Muscle of leg (tissue), 11 donors: ENCODE measurements around the gene PBX4. TPM values are rescaled to one million over a fixed set of nuclear protein-coding genes. Genes with fewer than 3 reads are reported as not detected.
"Not testable (repeated sequence)": the region's sequence is repeated elsewhere in the genome, so short reads cannot be mapped to it uniquely, and the experiment has no call there.

Experiments
- DNase-seq: peaks from one replicate; pipeline ENCODE4 v3.0.0; 2013
- H3K27ac ChIP-seq: one replicate; pipeline ENCODE4 v1.5.1; 2013; ENCODE audit warnings: mild to moderate bottlenecking, low read length, control low read depth
- H3K27me3 ChIP-seq: one replicate; pipeline ENCODE4 v1.6.1; 2013; ENCODE audit warnings: low read length; ENCODE audit not compliant: control insufficient read depth, insufficient read depth
- H3K36me3 ChIP-seq: one replicate; pipeline ENCODE4 v1.6.1; 2013; ENCODE audit warnings: low read length; ENCODE audit not compliant: control insufficient read depth, insufficient read depth
- H3K4me1 ChIP-seq: one replicate; pipeline ENCODE4 v1.6.1; 2013; ENCODE audit warnings: low read length; ENCODE audit not compliant: control insufficient read depth, insufficient read depth
- H3K4me3 ChIP-seq: one replicate; pipeline ENCODE4 v1.5.1; 2013; ENCODE audit warnings: low read length, control low read depth
- H3K9me3 ChIP-seq: replicated peaks from 2 replicates; pipeline ENCODE4 v1.6.1; 2013; ENCODE audit warnings: low read depth, low read length; ENCODE audit not compliant: control insufficient read depth
- WGBS: methylation state at CpG from one replicate; pipeline ENCODE4 v1.1.5; 2013; ENCODE audit warnings: missing lambda C conversion rate; ENCODE audit not compliant: insufficient coverage; 5-methylcytosine and 5-hydroxymethylcytosine counted together
- polyA plus RNA-seq, 8 donors: library from polyadenylated mRNA; unstranded; fragments of 120-200 nt; gene quantifications; one replicate each; pipeline versions ENCODE4 v1.2.1 to v1.2.3, GENCODE V29; 2013; ENCODE audit warnings: inconsistent platforms in 1 of 8, low replicate concordance in 1 of 8; ENCODE audit not compliant: insufficient read length in 8 of 8, insufficient read depth in 1 of 8
- total RNA-seq: library from RNA; stranded (reverse); fragments of 120-200 nt; gene quantifications from one replicate; pipeline ENCODE4 v1.2.4, GENCODE V29; 2013

The PBX4 gene
- total and polyA plus RNA-seq, 9 donors: 1.5 to 3.1 (median 1.9) TPM

- H3K9me3 ChIP-seq, H3K4me3 ChIP-seq, H3K36me3 ChIP-seq, H3K27me3 ChIP-seq, DNase-seq, H3K4me1 ChIP-seq, H3K27ac ChIP-seq: not testable (repeated sequence)
- WGBS: 95% methylated on average over 6 of the region's 8 CpGs
These were observed 11.8 kb downstream of the PBX4 start for GRCh38 chr19:19606686-19607085.

GRCh38 chr19:19606021-19606420 lies 12.5 kb downstream of the PBX4 start:
- H3K4me1 ChIP-seq: peaks cover 5% of the 10 kb centered on the region
- H3K9me3 ChIP-seq: no peaks in the 10 kb centered on the region
- no peak overlapping the region for H3K4me3 ChIP-seq
- no peak for DNase-seq
- no peaks in the 10 kb centered on the region for H3K36me3 ChIP-seq
- no peaks in the 10 kb centered on the region for H3K27me3 ChIP-seq
- H3K27ac ChIP-seq: peak overlapping the region; percentile 51
- WGBS: no CpG with 5 or more reads among the region's 1 CpG

DNA sequence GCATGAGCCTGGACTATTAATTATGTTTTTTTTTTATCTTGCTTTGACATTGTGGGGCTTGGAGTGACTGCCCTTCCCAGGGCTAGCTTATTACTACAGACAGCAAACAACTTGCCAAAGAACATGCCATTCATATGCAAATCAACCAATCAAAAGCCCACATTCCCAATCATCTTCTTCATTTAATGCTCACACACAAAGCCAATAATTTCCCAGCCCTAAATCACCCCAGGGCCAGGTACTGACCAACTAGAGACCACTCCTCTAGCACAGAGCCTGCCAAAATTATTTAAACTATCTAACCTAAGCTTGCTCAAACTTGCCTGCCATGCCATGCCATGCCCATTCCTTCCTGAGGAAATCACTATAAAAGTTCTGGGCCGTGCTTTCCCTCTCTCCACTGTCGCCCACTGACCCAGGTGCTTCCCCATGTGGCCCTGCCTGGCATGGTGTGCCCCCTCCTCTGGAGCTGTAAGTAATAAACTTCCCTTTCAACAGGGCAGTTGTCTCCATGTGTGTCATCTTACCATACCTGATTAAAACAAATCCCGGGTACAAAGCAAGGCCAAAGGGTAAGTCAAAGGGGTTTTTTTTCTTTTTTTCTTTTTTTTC lies 15.7 kb downstream of the PBX4 start:
- Histone ChIP-seq H3K4me3 (no peak overlapping the region), H3K4me1 (peaks cover 5% of the 10 kb centered on the region), H3K9me3 (no peaks in the 10 kb centered on the region), H3K27me3 (no peaks in the 10 kb centered on the region), H3K27ac (no peak overlapping the region), H3K36me3 (no peaks in the 10 kb centered on the region)
- 74% methylated on average over 2 of the region's 3 CpGs for WGBS
- no peak for DNase-seq

GRCh38 chr19:19602136-19602712 lies 16.3 kb downstream of the PBX4 start:
- no peaks in the 10 kb centered on the region for H3K9me3 ChIP-seq

DNA sequence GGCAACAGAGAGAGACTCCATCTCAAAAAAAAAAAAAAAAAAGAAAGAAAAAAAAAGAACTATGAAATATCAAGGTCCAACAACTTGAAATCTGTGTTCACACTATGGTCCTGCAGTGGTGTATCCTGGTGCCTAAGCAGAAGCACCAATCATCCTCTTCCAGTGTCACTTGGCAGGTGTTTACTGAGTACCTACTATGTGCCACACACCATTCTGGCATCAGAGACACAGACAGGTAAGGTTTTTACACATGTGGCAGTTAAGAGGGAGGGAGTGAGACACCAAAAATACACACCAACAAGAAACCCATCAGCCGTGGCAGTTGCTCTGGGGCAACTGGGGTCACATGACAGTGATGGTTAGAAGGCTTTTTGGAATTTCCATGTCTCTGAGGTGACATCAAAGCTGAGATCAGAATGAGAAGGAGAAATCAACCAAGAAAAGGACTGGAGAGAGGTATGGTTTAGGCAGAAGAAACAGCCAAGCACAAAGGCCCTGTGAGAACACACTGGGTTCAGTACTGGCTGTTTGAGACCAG lies 17.6 kb downstream of the PBX4 start:
- WGBS: no CpG with 5 or more reads among the region's 1 CpG
- H3K4me1 ChIP-seq: no peaks in the 10 kb centered on the region
- H3K27ac ChIP-seq: no peak overlapping the region

More at GRCh38 chr19:19602136-19602712, 16.3 kb downstream of the PBX4 start:
- Histone ChIP-seq H3K36me3 (no peaks in the 10 kb centered on the region), H3K4me3 (no peak overlapping the region), H3K4me1 (peaks cover 5% of the 10 kb centered on the region), H3K27me3 (no peaks in the 10 kb centered on the region), H3K27ac (no peak overlapping the region)
- no peak for DNase-seq
- 92% methylated on average over 2 of the region's 9 CpGs for WGBS

DNA sequence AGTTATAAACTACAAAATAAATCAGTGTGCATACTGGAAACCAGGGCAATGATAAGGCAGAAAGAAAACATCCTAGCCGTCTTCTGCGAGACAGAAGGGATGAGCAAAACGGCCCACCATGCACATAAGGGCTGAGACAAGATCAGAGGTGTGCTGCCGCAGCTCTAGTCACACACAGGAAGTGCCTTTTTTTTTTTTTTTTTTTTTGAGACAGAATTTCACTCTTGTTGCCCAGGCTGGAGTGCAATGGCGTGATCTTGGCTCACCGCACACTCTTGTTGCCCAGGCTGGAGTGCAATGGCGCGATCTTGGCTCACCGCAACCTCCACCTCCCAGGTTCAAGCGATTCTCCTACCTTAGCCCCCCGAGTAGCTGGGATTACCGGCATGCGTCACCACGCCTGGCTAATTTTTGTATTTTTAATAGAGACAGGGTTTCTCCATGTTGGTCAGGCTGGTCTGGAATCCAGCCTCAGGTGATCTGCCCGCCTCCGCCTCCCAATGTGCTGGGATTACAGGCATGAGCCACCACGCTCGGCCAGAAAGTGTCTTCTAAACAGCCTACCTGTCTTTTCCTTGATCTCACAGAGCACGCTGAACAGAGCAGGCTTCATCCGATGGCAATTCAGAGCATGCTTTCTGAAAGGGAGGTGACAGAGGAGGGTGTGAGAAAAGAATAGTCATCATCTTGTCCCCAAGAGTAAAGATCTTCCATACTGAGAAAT lies 19.6 kb downstream of the PBX4 start:
- DNase-seq, H3K4me3 ChIP-seq, H3K4me1 ChIP-seq, H3K9me3 ChIP-seq, H3K27ac ChIP-seq, H3K27me3 ChIP-seq, H3K36me3 ChIP-seq: not testable (repeated sequence)
- 92% methylated on average over 13 of the region's 20 CpGs for WGBS

More for the DNA sequence above, 17.6 kb downstream of the PBX4 start:
- H3K27me3 ChIP-seq: no peaks in the 10 kb centered on the region
- no peak overlapping the region for H3K4me3 ChIP-seq
- no peaks in the 10 kb centered on the region for H3K36me3 ChIP-seq
- H3K9me3 ChIP-seq: no peaks in the 10 kb centered on the region
- DNase-seq: no peak

DNA sequence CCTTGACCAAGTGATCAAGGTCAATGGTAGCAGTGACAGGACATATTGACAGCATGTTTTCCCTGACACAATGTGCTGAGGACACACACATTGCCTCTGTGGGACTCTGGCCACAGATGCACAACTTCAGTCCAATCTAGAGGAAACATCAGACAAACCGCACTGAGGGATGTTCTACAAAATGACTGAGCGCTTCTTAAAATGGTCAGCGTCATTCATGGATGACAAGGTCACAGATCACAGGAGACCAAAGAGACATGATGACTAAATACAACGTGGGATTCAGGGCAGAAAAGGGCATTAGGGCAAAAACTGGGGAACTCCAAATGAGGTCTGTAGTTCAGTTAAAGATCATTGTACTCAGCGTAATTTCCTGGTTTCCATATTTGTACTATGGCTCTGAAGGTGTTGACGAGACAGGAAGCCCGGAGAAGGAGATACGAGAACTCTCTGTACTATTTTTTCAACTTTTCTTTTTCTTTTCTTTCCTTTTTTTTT lies 20.6 kb downstream of the PBX4 start:
- WGBS: 83% methylated on average over 6 of the region's 8 CpGs
- Histone ChIP-seq H3K36me3 (no peaks in the 10 kb centered on the region), H3K27me3 (no peaks in the 10 kb centered on the region), H3K9me3 (no peaks in the 10 kb centered on the region), H3K27ac (no peak overlapping the region), H3K4me1 (no peaks in the 10 kb centered on the region), H3K4me3 (no peak overlapping the region)
- DNase-seq: no peak

GRCh38 chr19:19595171-19595701 lies 23.3 kb downstream of the PBX4 start:
- WGBS: 60% methylated on average over 6 of the region's 8 CpGs
- no peak for DNase-seq

DNA sequence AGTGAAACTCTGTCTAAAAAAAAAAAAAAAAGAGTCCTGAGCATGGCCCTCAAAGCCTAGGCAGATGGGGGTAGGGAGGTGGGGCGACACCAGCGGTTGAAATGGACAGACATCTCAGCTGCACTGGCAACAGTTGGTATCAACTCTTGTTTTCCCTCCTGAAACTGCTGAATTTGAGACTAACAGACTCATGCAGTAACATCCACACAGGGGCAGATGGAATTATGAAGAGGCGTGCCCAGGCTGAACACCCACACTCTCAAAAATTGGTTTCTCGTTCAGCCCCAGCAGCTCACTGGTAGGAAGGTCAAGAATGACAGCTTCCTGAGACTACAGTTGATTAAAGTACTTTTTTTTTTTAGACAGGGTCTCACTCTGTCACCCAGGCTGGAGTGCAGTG lies 24.1 kb downstream of the PBX4 start:
- Histone ChIP-seq H3K4me3 (no peak overlapping the region), H3K27me3 (no peaks in the 10 kb centered on the region), H3K36me3 (no peaks in the 10 kb centered on the region), H3K27ac (no peak overlapping the region), H3K4me1 (peaks cover 16% of the 10 kb centered on the region), H3K9me3 (no peaks in the 10 kb centered on the region)
- WGBS: 100% methylated on average over 1 of the region's 4 CpGs
- DNase-seq: no peak

More at GRCh38 chr19:19595171-19595701, 23.3 kb downstream of the PBX4 start:
- peaks cover 16% of the 10 kb centered on the region for H3K4me1 ChIP-seq
- no peaks in the 10 kb centered on the region for H3K36me3 ChIP-seq
- H3K9me3 ChIP-seq: no peaks in the 10 kb centered on the region
- no peak overlapping the region for H3K4me3 ChIP-seq
- no peaks in the 10 kb centered on the region for H3K27me3 ChIP-seq
- no peak overlapping the region for H3K27ac ChIP-seq

- H3K4me3 ChIP-seq: no peak overlapping the region
- peaks cover 16% of the 10 kb centered on the region for H3K4me1 ChIP-seq
- H3K27me3 ChIP-seq: no peaks in the 10 kb centered on the region
- WGBS: 79% methylated on average over 5 of the region's 10 CpGs
- no peak for DNase-seq
- H3K9me3 ChIP-seq: no peaks in the 10 kb centered on the region
- H3K27ac ChIP-seq: no peak overlapping the region
- no peaks in the 10 kb centered on the region for H3K36me3 ChIP-seq
These were observed 25.8 kb downstream of the PBX4 start for GRCh38 chr19:19592690-19593089.
